Keratinocyte (primary cell): ENCODE results near the gene KIF22. TPM values are rescaled to one million over a fixed set of nuclear protein-coding genes. Genes with fewer than 3 reads are reported as not detected.
"Not testable (repeated sequence)": the region's sequence is repeated elsewhere in the genome, so short reads cannot be mapped to it uniquely, and the experiment has no call there.

ENCODE experiments used
- DNase-seq: peaks from one replicate; pipeline ENCODE4 v3.0.0-alpha.2; 2011; ENCODE audit warnings: low read depth, missing footprints, low spot score
- FAIRE-seq: peaks from 2 replicates; lab custom pipeline; 2011; peaks lifted over from hg19 to GRCh38; lab: Jason Lieb, UNC
- H2AFZ ChIP-seq: 2 replicates; pipeline ENCODE4 v1.6.0; 2012; ENCODE audit warnings: low read length, control low read depth, inconsistent platforms; ENCODE audit not compliant: control insufficient read depth
- H3K27ac ChIP-seq: 2 replicates; pipeline ENCODE4 v1.5.1; 2011; ENCODE audit warnings: low read length; ENCODE audit not compliant: control insufficient read depth, insufficient read depth
- H3K27me3 ChIP-seq: 3 replicates; pipeline ENCODE4 v1.6.0; 2011; ENCODE audit warnings: low read length; ENCODE audit not compliant: control insufficient read depth, insufficient read depth; ENCODE audit errors: extremely low read depth
- H3K36me3 ChIP-seq, 2 experiments: 2 replicates in 1 of 2; 3 replicates in 1 of 2; pipeline ENCODE4 v1.5.1; 2011; ENCODE audit warnings: low read length in 2 of 2, mild to moderate bottlenecking in 1 of 2; ENCODE audit not compliant: control insufficient read depth in 2 of 2, insufficient read depth in 2 of 2; ENCODE audit errors: extremely low read depth in 1 of 2
- H3K4me1 ChIP-seq: 3 replicates; pipeline ENCODE4 v1.5.1; 2011; ENCODE audit warnings: low read length; ENCODE audit not compliant: control insufficient read depth, insufficient read depth; ENCODE audit errors: extremely low read depth
- H3K4me2 ChIP-seq: 3 replicates; pipeline ENCODE4 v1.6.0; 2011; ENCODE audit warnings: low read depth, low read length; ENCODE audit not compliant: control insufficient read depth, insufficient read depth; ENCODE audit errors: extremely low read depth
- H3K4me3 ChIP-seq, 3 experiments: fragments of 200-600 bp in 1 of 3; sonication (generic) in 1 of 3; 2 replicates in 2 of 3; 3 replicates in 1 of 3; pipeline ENCODE4 v1.5.1; 2011 to 2016; ENCODE audit warnings: low read length in 3 of 3, mild to moderate bottlenecking in 3 of 3, control low read depth in 2 of 3, inconsistent platforms in 1 of 3, low read depth in 1 of 3, mixed read lengths in 1 of 3, mixed run types in 1 of 3, moderate library complexity in 1 of 3; ENCODE audit not compliant: control insufficient read depth in 2 of 3, insufficient read depth in 2 of 3; ENCODE audit errors: extremely low read depth in 1 of 3
- H3K79me2 ChIP-seq: 2 replicates; pipeline ENCODE4 v1.6.0; 2012; ENCODE audit warnings: low read length; ENCODE audit not compliant: control insufficient read depth, insufficient read depth
- H3K9ac ChIP-seq: 3 replicates; pipeline ENCODE4 v1.6.0; 2011; ENCODE audit warnings: low read length; ENCODE audit not compliant: control insufficient read depth, insufficient read depth; ENCODE audit errors: extremely low read depth
- H3K9me1 ChIP-seq: 3 replicates; pipeline ENCODE4 v1.6.0; 2011; ENCODE audit warnings: low read length; ENCODE audit not compliant: control insufficient read depth, insufficient read depth; ENCODE audit errors: extremely low read depth
- H3K9me3 ChIP-seq: 2 replicates; pipeline ENCODE4 v1.5.1; 2012; ENCODE audit warnings: low read depth, low read length; ENCODE audit not compliant: control insufficient read depth
- H4K20me1 ChIP-seq: 3 replicates; pipeline ENCODE4 v1.6.0; 2011; ENCODE audit warnings: low read length; ENCODE audit not compliant: control insufficient read depth, insufficient read depth; ENCODE audit errors: extremely low read depth
- EZH2 ChIP-seq: IDR thresholded peaks from one replicate; pipeline ENCODE4 v1.6.1; 2012; ENCODE audit warnings: inconsistent platforms, mild to moderate bottlenecking, low read length, moderate library complexity
- dilution Hi-C: fragments of 300-500 bp; cut with MboI; formaldehyde crosslinking; loops from one replicate; pipeline ENCODE4 v1.7.0; 2020; ENCODE audit warnings: low sequenced_read_pairs; ENCODE audit not compliant: extremely low pct_ligation_motif_present
- polyA plus RNA-seq, 5 experiments: library from polyadenylated mRNA; depleted of rRNA in 3 of 5; stranded (reverse) in 3 of 5; stranded (forward) in 1 of 5; unstranded in 1 of 5; fragments of >200 nt; gene quantifications; 1 replicate in 1 of 5; 2 replicates in 3 of 5; 3 replicates in 1 of 5; pipeline versions ENCODE4 v1.2.1 to v1.2.3, GENCODE V29; 2011 to 2012; ENCODE audit warnings: missing spikeins in 2 of 5, low read depth in 1 of 5, low replicate concordance in 1 of 5
- TF ChIP-seq, protein P1 (sequence below), 3 experiments: IDR thresholded peaks in 1 of 3; conservative IDR thresholded peaks in 1 of 3; optimal IDR thresholded peaks in 1 of 3; 2 replicates in 2 of 3; 3 replicates in 1 of 3; pipeline versions ENCODE3 to v1.5.1; 2011; ENCODE audit warnings: low read length in 3 of 3, mild to moderate bottlenecking in 3 of 3, moderate library complexity in 2 of 3, control low read depth in 1 of 3, inconsistent platforms in 1 of 3; ENCODE audit not compliant: insufficient read depth in 2 of 3; ENCODE audit errors: extremely low read depth in 1 of 3

KIF22 gene
- polyA plus RNA-seq, 1 donor (not counting 4 experiments of a cell fraction or from before 2014, with no cell fraction given) = 43.7 TPM

DNA sequence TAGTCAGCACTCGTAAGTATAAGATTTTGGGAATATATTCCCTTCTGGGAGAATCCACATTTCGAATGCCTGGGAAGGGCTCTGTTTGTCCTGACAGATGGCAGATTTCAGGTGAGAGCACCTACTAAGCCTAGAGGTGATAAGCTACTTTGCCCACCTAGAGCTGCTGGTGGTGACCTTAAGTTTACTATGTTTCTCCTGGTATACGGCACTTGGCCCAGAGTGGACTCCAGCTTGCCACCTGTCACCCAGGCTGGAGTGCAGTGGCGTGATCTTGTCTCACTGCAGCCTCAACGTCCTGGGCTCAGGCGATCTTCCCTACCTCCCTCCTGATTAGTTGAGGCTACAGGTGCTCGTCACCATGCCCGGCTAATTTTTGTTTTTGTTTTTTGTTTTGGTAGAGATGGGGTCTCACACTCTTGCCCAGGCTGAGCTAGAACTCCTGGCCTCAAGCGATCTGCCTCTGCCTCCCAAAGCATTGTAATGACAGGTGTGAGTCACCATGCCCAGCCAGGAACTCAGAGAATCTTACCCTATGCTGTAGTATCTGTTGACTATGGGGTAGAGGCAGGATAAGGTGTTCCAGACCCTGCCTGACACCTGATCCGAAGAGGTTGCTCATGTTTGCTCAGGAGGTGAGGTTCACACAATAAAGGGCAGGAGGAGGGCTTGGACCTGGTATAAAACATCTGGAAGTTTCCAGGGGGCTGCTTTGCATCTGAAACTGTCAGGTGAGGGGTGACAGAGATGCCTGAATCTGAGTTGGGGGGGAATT lies 12.8 kb upstream of the KIF22 start, which contains the start of gene ZG16:
TSS of gene ZG16 (plus strand) at position 681 of the 775 bp plus-strand sequence. CDS start 1,011 bp downstream, outside the sequence.
- Histone ChIP-seq H3K36me3 (no peaks in the 10 kb centered on the region), H3K9me1 (no peaks in the 10 kb centered on the region), H3K4me1 (peaks cover 25% of the 10 kb centered on the region), H3K4me3 (no peak within 1 kb of the TSS), H3K4me2 (no peak within 1 kb of the TSS), H3K27ac (no peak within 1 kb of the TSS), H3K27me3 (no peaks in the 10 kb centered on the region), H4K20me1 (no peaks in the 10 kb centered on the region), H3K79me2 (no peaks in the 10 kb centered on the region), H3K9ac (no peak within 1 kb of the TSS), H3K9me3 (no peaks in the 10 kb centered on the region), H2AFZ (no peak within 1 kb of the TSS)
- DNase-seq = no peak
- no peak for FAIRE-seq
- no peak for TF ChIP-seq EZH2
- TF ChIP-seq, protein P1, sequence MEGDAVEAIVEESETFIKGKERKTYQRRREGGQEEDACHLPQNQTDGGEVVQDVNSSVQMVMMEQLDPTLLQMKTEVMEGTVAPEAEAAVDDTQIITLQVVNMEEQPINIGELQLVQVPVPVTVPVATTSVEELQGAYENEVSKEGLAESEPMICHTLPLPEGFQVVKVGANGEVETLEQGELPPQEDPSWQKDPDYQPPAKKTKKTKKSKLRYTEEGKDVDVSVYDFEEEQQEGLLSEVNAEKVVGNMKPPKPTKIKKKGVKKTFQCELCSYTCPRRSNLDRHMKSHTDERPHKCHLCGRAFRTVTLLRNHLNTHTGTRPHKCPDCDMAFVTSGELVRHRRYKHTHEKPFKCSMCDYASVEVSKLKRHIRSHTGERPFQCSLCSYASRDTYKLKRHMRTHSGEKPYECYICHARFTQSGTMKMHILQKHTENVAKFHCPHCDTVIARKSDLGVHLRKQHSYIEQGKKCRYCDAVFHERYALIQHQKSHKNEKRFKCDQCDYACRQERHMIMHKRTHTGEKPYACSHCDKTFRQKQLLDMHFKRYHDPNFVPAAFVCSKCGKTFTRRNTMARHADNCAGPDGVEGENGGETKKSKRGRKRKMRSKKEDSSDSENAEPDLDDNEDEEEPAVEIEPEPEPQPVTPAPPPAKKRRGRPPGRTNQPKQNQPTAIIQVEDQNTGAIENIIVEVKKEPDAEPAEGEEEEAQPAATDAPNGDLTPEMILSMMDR (optimal IDR thresholded peaks at IDR 0.05 in 1 of 3, IDR thresholded peaks at IDR 0.05 in 1 of 3, conservative IDR thresholded peaks at IDR 0.05 in 1 of 3; ENCODE audit: extremely low read depth in 1 of 3, insufficient read depth in 2 of 3, low read length in 3 of 3) = no peak
- dilution Hi-C loops = no loop called here

DNA sequence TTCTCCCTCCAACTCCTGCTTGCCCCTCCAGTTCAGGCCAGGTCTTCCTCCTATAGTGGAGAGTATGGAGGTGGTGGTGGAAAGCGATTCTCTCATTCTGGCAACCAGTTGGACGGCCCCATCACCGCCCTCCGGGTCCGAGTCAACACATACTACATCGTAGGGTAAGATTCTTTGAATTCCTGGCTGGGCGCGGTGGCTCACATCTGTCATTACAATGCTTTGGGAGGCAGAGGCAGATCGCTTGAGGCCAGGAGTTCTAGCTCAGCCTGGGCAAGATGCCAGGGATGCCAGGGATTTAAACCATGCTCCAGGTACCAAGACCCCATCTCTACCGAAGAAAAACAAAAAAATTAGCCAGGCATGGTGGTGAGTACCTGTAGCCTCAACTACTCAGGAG lies 11.1 kb upstream of the KIF22 start:
- Histone ChIP-seq H3K9ac (no peak overlapping the region), H2AFZ (no peak overlapping the region), H4K20me1 (no peaks in the 10 kb centered on the region), H3K27me3 (no peaks in the 10 kb centered on the region), H3K4me1 (peaks cover 42% of the 10 kb centered on the region), H3K4me2 (peak overlapping the region; percentile 29), H3K27ac (peak overlapping the region; percentile 4), H3K9me1 (no peaks in the 10 kb centered on the region), H3K36me3 (no peaks in the 10 kb centered on the region), H3K79me2 (no peaks in the 10 kb centered on the region), H3K4me3 (no peak overlapping the region), H3K9me3 (no peaks in the 10 kb centered on the region)
- FAIRE-seq = peak; percentile 90
- dilution Hi-C loops = no loop called here
- TF ChIP-seq EZH2 = no peak
- TF ChIP-seq, protein P1 (optimal IDR thresholded peaks at IDR 0.05 in 1 of 3, IDR thresholded peaks at IDR 0.05 in 1 of 3, conservative IDR thresholded peaks at IDR 0.05 in 1 of 3; ENCODE audit: extremely low read depth in 1 of 3, insufficient read depth in 2 of 3, low read length in 3 of 3) = no peak
- peak; percentile 65 for DNase-seq

DNA sequence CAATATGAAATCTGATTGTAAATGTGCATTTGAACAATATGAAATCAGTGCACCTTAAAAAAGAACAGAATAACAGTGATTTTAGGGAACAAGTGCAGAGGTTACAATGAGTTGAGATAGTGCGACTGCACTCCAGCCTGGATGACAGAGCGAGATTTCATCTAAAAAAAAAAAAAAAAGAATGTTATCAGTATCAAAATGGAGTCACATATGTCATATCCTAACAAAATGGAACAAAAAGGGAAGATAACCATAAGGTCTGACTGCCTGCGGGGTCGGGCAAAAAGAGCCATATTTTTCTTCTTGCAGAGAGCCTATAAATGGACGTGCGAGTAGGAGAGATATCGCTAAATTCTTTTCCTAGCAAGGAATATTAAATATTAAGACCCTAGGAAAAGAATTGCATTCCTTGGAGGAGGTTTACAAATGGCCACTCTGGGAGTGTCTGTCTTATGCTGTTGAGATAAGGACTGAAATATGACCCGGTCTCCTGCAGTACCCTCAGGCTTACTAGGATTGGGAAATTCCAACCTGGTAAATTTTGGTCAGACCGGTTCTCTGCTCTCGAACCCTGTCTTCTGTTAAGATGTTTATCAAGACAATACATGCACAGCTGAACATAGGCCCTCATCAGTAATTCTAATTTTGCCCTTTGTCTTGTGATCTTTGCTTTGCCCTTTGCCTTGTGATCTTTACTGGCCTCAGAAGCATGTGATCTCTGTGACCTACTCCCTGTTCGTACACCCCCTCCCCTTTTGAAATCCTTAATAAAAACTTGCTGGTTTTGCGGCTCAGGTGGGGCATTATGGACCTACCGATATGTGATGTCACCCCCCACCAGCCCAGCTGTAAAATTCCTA lies 7.2 kb upstream of the KIF22 start:
- peak overlapping the region; percentile 76 for H3K4me2 ChIP-seq
- FAIRE-seq = not testable (repeated sequence)

More for the DNA sequence above, 7.2 kb upstream of the KIF22 start:
- H3K79me2 ChIP-seq, H3K9me1 ChIP-seq, H4K20me1 ChIP-seq, H3K27me3 ChIP-seq, H3K9me3 ChIP-seq, dilution Hi-C loops, DNase-seq, H3K36me3 ChIP-seq, H2AFZ ChIP-seq: not testable (repeated sequence)
- Histone ChIP-seq H3K4me1 (peaks cover 40% of the 10 kb centered on the region), H3K27ac (peak overlapping the region; percentile 78), H3K4me3 (peak overlapping the region in 1 of 3 experiments; percentile 23), H3K9ac (peak overlapping the region; percentile 61)
